Breast epithelium (tissue), 4 donors: Measurements from ENCODE around the gene BCAP31. TPM values are rescaled to one million over a fixed set of nuclear protein-coding genes. Genes with fewer than 3 reads are reported as not detected.
"Not testable (repeated sequence)": the region's sequence is repeated elsewhere in the genome, so short reads cannot be mapped to it uniquely, and the experiment has no call there.

Experiments
- DNase-seq, 2 donors: peaks; one replicate each; pipeline ENCODE4 v3.0.0-alpha.2; 2019; ENCODE audit warnings: low spot score in 2 of 2
- H3K27ac ChIP-seq, 2 donors: fragments of 200-600 bp; sonication (generic) in 1 of 2; one replicate each; pipeline ENCODE4 v1.5.1; 2016 to 2019; ENCODE audit warnings: mild to moderate bottlenecking in 1 of 2
- H3K27me3 ChIP-seq, 2 donors: fragments of 200-600 bp; sonication (generic) in 1 of 2; one replicate each; pipeline versions ENCODE4 v1.5.1 to v1.6.0; 2017 to 2019; ENCODE audit warnings: control low read depth in 1 of 2, mild to moderate bottlenecking in 1 of 2
- H3K36me3 ChIP-seq: fragments of 200-600 bp; one replicate; pipeline ENCODE4 v1.5.1; 2019
- H3K4me1 ChIP-seq, 2 donors: fragments of 200-600 bp; sonication (generic); one replicate each; pipeline ENCODE4 v1.5.1; 2016 to 2019; ENCODE audit warnings: control low read depth in 1 of 2
- H3K4me3 ChIP-seq, 3 donors: fragments of 200-600 bp; sonication (generic); 1 replicate in 2 of 3; 2 replicates in 1 of 3; pipeline ENCODE4 v1.5.1; 2016 to 2019; ENCODE audit warnings: mild to moderate bottlenecking in 3 of 3, moderate library complexity in 2 of 3
- H3K9me3 ChIP-seq, 2 donors: fragments of 200-600 bp; sonication (generic) in 1 of 2; one replicate each; pipeline ENCODE4 v1.5.1; 2016 to 2019; ENCODE audit warnings: control low read depth in 1 of 2
- POLR2A ChIP-seq: fragments of 450-650 bp; IDR thresholded peaks from one replicate; pipeline ENCODE4 v1.6.1; 2016; ENCODE audit warnings: antibody characterized with exemption, mild to moderate bottlenecking, moderate library complexity
- POLR2AphosphoS5 ChIP-seq, 3 donors: sonication (generic); formaldehyde crosslinking; IDR thresholded peaks; one replicate each; pipeline ENCODE4 v1.6.1; 2017; ENCODE audit warnings: antibody characterized with exemption in 3 of 3
- intact Hi-C: fragments of 100-400 bp; cut with DNase I; formaldehyde crosslinking; loops from one replicate; pipeline ENCODE4 v1.15.1; 2023; ENCODE audit warnings: low total_unique reads
- total RNA-seq, 3 donors: library from RNA; depleted of rRNA; stranded (reverse); fragments of >200 nt; gene quantifications; one replicate each; pipeline ENCODE4 v1.1.0, GENCODE V29; 2016
- TF ChIP-seq, protein P1 (sequence below), 3 donors: fragments of 450-650 bp; IDR thresholded peaks; one replicate each; pipeline ENCODE4 v1.5.1; 2016 to 2017; ENCODE audit warnings: antibody characterized with exemption in 3 of 3, mild to moderate bottlenecking in 3 of 3, moderate library complexity in 3 of 3

The BCAP31 gene
- total RNA-seq, 3 donors from 2014 or later: 120 to 245 (median 129) TPM

DNA sequence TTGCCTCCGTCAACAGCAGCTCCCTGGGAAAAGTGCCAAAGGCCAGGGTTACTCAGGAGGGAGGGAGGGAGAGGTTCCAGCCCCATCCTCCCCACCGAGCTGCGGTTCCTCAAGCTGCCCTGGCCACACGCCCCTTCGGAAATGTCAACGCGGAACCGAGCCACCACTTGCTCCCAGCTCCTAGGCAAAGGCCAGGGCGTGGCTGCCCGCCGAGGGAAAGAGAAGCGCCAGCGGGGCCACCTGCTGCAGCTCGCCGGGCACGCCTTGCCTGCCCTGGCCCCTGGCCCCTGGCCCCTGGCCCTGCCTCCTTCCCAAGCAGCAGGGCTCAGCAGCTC is 21.2 kb downstream of the BCAP31 start:
- Histone ChIP-seq H3K4me1 (no peaks in the 10 kb centered on the region), H3K4me3 (no peak overlapping the region), H3K36me3 (no peaks in the 10 kb centered on the region), H3K9me3 (no peaks in the 10 kb centered on the region), H3K27ac (peak overlapping the region in 1 of 2 donors; percentile 38), H3K27me3 (peaks cover 3 to 24% of the 10 kb centered on the region in 2 donors)
- TF ChIP-seq, protein P1, sequence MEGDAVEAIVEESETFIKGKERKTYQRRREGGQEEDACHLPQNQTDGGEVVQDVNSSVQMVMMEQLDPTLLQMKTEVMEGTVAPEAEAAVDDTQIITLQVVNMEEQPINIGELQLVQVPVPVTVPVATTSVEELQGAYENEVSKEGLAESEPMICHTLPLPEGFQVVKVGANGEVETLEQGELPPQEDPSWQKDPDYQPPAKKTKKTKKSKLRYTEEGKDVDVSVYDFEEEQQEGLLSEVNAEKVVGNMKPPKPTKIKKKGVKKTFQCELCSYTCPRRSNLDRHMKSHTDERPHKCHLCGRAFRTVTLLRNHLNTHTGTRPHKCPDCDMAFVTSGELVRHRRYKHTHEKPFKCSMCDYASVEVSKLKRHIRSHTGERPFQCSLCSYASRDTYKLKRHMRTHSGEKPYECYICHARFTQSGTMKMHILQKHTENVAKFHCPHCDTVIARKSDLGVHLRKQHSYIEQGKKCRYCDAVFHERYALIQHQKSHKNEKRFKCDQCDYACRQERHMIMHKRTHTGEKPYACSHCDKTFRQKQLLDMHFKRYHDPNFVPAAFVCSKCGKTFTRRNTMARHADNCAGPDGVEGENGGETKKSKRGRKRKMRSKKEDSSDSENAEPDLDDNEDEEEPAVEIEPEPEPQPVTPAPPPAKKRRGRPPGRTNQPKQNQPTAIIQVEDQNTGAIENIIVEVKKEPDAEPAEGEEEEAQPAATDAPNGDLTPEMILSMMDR (IDR thresholded peaks at IDR 0.05): no peak
- TF ChIP-seq POLR2AphosphoS5 (IDR thresholded peaks at IDR 0.05) (no peak), POLR2A (no peak)
- intact Hi-C loops: no loop called here
- DNase-seq: peak in 1 of 2 donors; percentile 65

DNA sequence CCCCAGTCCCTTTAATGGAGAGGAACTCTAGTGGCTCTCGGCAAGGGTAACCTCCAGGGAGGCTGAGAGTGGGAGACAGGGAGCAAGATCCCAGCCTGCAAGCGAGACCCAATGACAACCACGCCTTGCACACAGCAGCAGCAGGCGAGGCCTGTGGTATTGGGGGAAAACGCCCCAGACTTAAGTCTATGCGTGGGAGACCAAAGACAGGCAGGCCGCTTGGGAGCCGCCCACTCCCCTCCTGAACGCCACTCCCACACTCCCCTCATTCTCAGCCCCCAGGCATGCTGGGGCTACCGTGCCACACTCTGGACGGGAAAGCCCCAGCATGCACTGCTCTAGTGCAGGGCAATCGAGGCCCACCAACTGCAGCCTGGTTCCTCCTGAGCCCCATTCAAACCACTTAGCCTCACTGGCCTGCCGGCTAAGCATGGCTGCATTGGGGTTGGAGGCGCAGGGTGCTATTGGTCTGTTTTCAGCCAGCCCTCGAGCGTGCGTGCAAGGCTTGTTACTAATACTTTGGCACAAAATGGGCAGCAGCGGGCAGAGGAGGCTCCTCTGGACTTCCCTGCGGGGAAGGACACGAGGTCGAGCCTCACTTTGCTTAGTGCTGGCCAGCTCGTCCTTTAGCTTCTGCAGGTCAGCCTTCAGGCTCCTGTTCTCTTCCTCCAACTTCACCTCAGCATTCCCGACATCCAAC is 21.7 kb downstream of the BCAP31 start:
- H3K36me3 ChIP-seq: no peaks in the 10 kb centered on the region
- TF ChIP-seq, protein P1 (IDR thresholded peaks at IDR 0.05): no peak
- no peak for TF ChIP-seq POLR2AphosphoS5 (IDR thresholded peaks at IDR 0.05)
- H3K27ac ChIP-seq: peak overlapping the region in 1 of 2 donors; percentile 38
- no peaks in the 10 kb centered on the region for H3K9me3 ChIP-seq
- no peak for DNase-seq
- H3K4me3 ChIP-seq: no peak overlapping the region
- peaks cover 3 to 23% of the 10 kb centered on the region in 2 donors for H3K27me3 ChIP-seq
- intact Hi-C loops: no loop called here
- no peaks in the 10 kb centered on the region for H3K4me1 ChIP-seq

DNA sequence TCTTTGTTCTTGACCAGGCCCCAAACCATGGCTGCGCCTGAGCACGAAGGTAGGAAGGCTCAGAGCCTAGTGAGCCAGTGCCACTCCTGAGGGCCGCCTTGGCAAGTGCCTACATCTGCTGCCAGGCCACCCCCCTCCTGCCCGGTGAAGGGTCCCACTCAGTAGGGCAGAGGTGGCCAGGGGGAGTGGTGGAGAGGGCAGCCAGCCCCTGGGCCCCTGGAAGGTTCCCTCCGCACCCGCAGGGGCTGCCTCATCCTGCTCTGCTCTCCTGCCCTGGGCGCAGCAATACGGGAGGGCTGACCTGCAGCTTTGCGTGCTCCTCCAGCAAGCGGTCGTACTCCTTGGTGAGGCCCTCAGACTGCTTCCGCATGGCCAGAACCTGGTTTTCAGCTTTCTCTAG is 22.5 kb downstream of the BCAP31 start:
- peaks cover 3 to 23% of the 10 kb centered on the region in 2 donors for H3K27me3 ChIP-seq
- TF ChIP-seq POLR2AphosphoS5 (IDR thresholded peaks at IDR 0.05): no peak
- TF ChIP-seq, protein P1 (IDR thresholded peaks at IDR 0.05): no peak
- TF ChIP-seq POLR2A: no peak
- no peak for DNase-seq
- no peaks in the 10 kb centered on the region for H3K9me3 ChIP-seq
- H3K4me1 ChIP-seq: no peaks in the 10 kb centered on the region
- H3K27ac ChIP-seq: no peak overlapping the region
- intact Hi-C loops: no loop called here
- no peak overlapping the region for H3K4me3 ChIP-seq
- H3K36me3 ChIP-seq: no peaks in the 10 kb centered on the region

DNA sequence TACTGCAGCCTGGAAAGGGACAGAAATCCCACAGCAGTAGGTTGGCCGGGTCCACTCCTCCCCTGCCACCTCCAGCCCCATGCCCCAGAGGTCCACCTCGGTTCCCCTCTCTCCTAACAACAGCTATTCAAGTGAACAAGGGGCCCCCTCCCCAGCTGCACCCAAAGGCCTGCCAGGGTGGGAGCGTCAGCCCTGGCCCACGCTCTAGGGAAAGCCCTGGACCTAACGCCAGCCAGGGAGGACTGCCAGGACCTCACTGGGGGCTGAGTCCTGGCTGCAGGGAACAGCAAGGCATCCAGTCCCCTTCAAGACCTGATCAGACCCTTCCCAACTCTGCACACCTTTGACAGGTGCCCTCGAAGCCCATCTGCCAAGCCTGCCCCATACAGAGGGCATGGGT is 23.2 kb downstream of the BCAP31 start:
- Histone ChIP-seq H3K4me1 (no peaks in the 10 kb centered on the region), H3K27ac (peak overlapping the region; percentile 25 to 58), H3K27me3 (peaks cover 3 to 23% of the 10 kb centered on the region in 2 donors), H3K9me3 (no peaks in the 10 kb centered on the region), H3K36me3 (no peaks in the 10 kb centered on the region), H3K4me3 (no peak overlapping the region)
- TF ChIP-seq POLR2AphosphoS5 (IDR thresholded peaks at IDR 0.05): no peak
- no peak for TF ChIP-seq POLR2A
- TF ChIP-seq, protein P1 (IDR thresholded peaks at IDR 0.05): no peak
- intact Hi-C loops: no loop called here
- DNase-seq: no peak

DNA sequence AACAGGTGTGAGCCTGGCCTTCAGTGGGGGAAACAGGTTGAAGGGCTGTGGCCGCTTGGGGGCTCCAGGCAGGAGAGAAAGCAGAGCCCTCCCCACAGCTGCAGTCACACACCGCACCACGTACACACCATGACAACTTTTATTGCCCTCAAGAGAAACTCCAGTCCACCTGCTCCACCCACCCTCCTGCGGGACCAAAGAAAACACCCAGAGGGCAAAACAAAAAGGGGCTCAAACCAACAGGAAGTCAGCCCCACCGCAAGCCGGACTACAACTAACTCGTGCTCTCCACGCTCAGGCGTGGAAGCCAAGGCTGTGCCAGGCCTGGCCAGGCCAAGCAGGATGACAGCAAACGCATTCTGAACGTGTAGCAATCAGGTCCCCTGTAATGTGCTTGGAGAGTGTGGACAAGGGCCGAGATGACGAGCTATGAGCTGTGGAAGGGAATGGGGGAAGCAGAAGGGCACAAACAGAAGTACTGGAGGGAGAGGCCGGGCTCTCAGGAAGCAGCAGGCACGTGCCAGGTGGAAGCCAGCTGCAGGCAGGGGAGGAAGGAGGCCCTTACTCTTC is 23.7 kb downstream of the BCAP31 start:
- TF ChIP-seq, protein P1 (IDR thresholded peaks at IDR 0.05): no peak
- no peak for TF ChIP-seq POLR2AphosphoS5 (IDR thresholded peaks at IDR 0.05)
- Histone ChIP-seq H3K27me3 (peaks cover 3 to 23% of the 10 kb centered on the region in 2 donors), H3K4me3 (no peak overlapping the region), H3K27ac (peak overlapping the region; percentile 25 to 58), H3K9me3 (no peaks in the 10 kb centered on the region), H3K36me3 (no peaks in the 10 kb centered on the region), H3K4me1 (no peaks in the 10 kb centered on the region)
- intact Hi-C loops: no loop called here
- no peak for DNase-seq

DNA sequence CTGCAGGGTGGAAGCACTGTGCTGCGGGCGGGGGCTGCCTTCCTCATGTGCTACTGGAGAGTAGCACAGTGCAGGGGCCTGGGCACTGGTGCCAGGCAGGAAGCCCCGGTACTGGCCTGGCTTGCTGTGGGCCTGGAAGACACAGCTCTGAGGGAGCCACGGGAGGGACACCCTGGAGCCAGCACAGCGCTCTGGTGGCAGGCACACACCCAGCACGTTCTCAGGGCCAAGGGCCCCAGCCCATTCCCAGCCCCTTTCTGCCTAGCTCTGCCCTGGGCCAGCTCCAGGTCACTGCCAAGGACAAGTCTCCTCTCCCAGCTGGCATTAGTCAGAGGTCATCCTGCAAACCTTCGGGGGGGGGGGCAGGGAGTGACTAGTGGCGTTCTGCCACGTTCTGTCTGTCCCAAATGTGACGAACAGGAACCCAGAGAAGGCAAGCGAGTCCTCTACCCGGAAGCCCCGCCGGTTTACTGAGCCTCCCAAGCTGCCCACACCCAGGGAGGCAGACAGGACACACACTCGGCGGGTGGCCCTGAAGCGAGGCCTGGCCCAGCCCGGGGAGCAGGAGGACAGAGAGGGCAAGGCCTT is 24.3 kb downstream of the BCAP31 start:
- H3K4me1 ChIP-seq, H3K9me3 ChIP-seq, intact Hi-C loops, DNase-seq, H3K36me3 ChIP-seq, H3K4me3 ChIP-seq: not testable (repeated sequence)
- Histone ChIP-seq H3K27ac (peak overlapping the region; percentile 25 to 58), H3K27me3 (peaks cover 3 to 23% of the 10 kb centered on the region in 2 donors)

DNA sequence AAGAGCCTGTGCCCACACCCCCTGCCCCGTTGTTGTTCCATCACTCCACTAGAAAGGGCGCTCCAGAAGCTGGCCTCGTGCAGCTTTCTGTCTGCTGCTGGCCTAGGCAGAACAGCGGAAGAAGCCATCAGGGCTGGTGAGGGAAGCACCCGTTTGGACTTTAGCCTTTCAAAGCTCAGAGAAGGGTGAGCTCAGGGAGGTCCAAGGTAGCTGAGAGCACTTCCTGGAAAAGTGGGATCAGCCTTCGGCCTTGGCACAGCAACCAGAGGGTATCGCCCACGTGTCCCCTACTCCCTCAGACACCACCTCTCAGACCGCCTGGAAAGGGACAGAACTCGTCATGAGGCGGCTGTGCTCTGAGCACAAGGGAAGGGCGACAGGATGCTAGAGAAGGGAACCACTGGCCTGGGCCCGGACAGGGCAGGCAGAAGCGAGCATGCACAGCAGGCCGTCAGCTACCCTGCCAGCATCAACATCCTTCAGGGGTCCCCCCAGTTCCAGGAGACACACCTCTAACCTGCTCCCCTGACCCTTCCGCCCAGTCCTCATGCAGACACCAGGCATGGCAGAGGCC is 24.9 kb downstream of the BCAP31 start:
- Histone ChIP-seq H3K27me3 (peaks cover 3 to 23% of the 10 kb centered on the region in 2 donors), H3K27ac (peak overlapping the region in 1 of 2 donors; percentile 58)
- DNase-seq, H3K9me3 ChIP-seq, H3K4me1 ChIP-seq, intact Hi-C loops, H3K4me3 ChIP-seq, H3K36me3 ChIP-seq: not testable (repeated sequence)
